ENCODE results near the gene DBP.
"Not testable (repeated sequence)": the region's sequence is repeated elsewhere in the genome, so short reads cannot be mapped to it uniquely, and the experiment has no call there.

DBP gene

GRCh38 chr19:48634036-48634342, 3.2 kb downstream of the DBP start:
- H3K4me3 ChIP-seq (ENCODE audit: low read depth, low read length), result no peak overlapping the region
- TF ChIP-seq CTCF (IDR thresholded peaks at IDR 0.05; ENCODE audit: low read depth, low read length), result no peak
- in situ Hi-C loops (cut with HindIII; ENCODE audit: low sequenced_read_pairs), result no loop called here
- no peak for DNase-seq (ENCODE audit: low read depth, low spot score)

- no peak for TF ChIP-seq CTCF (IDR thresholded peaks at IDR 0.05; ENCODE audit: low read depth, low read length)
- no peak for DNase-seq (ENCODE audit: low read depth, low spot score)
- in situ Hi-C loops (cut with HindIII; ENCODE audit: low sequenced_read_pairs), result no loop called here
- H3K4me3 ChIP-seq (ENCODE audit: low read depth, low read length), result no peak overlapping the region
Observed at GRCh38 chr19:48633148-48634035, 3.8 kb downstream of the DBP start.

GRCh38 chr19:48632692-48633147, 4.5 kb downstream of the DBP start:
- in situ Hi-C loops (cut with HindIII; ENCODE audit: low sequenced_read_pairs), result no loop called here
- no peak for DNase-seq (ENCODE audit: low read depth, low spot score)
- no peak overlapping the region for H3K4me3 ChIP-seq (ENCODE audit: low read depth, low read length)
- TF ChIP-seq CTCF (IDR thresholded peaks at IDR 0.05; ENCODE audit: low read depth, low read length), result no peak

- H3K4me3 ChIP-seq (ENCODE audit: low read depth, low read length); in situ Hi-C loops (cut with HindIII; ENCODE audit: low sequenced_read_pairs); DNase-seq (ENCODE audit: low read depth, low spot score): not testable (repeated sequence)
Observed at GRCh38 chr19:48632286-48632685, 4.9 kb downstream of the DBP start.

- no peak for TF ChIP-seq CTCF (IDR thresholded peaks at IDR 0.05; ENCODE audit: low read depth, low read length)
- no peak overlapping the region for H3K4me3 ChIP-seq (ENCODE audit: low read depth, low read length)
- in situ Hi-C loops (cut with HindIII; ENCODE audit: low sequenced_read_pairs), result no loop called here
- DNase-seq (ENCODE audit: low read depth, low spot score), result no peak
Observed at GRCh38 chr19:48631225-48631624, 6.0 kb downstream of the DBP start.

- TF ChIP-seq CTCF (IDR thresholded peaks at IDR 0.05; ENCODE audit: low read depth, low read length), result peak; percentile 23
- no peak overlapping the region for H3K4me3 ChIP-seq (ENCODE audit: low read depth, low read length)
Observed at GRCh38 chr19:48630296-48631063, 6.7 kb downstream of the DBP start.

More at GRCh38 chr19:48630296-48631063, 6.7 kb downstream of the DBP start:
- in situ Hi-C loops (cut with HindIII; ENCODE audit: low sequenced_read_pairs), result no loop called here
- DNase-seq (ENCODE audit: low read depth, low spot score), result peak; percentile 60

Measured in astrocyte of the spinal cord (primary cell).